GM21360 (cell line): ENCODE results near the gene HS3ST4.
"Not testable (repeated sequence)": the region's sequence is repeated elsewhere in the genome, so short reads cannot be mapped to it uniquely, and the experiment has no call there.

Experiments
- ATAC-seq: cut with Tn5 transposase; IDR thresholded peaks from one replicate; pipeline ENCODE4 v1.9.1; 2021; ENCODE audit warnings: mild to moderate bottlenecking, moderate library complexity; ENCODE audit not compliant: unreplicated experiment

HS3ST4 gene

GRCh38 chr16:25966172-25967097, 274.7 kb downstream of the HS3ST4 start:
- ATAC-seq: peak; percentile 60

- no peak for ATAC-seq
Observed at GRCh38 chr16:25977121-25977520, 285.4 kb downstream of the HS3ST4 start.

DNA sequence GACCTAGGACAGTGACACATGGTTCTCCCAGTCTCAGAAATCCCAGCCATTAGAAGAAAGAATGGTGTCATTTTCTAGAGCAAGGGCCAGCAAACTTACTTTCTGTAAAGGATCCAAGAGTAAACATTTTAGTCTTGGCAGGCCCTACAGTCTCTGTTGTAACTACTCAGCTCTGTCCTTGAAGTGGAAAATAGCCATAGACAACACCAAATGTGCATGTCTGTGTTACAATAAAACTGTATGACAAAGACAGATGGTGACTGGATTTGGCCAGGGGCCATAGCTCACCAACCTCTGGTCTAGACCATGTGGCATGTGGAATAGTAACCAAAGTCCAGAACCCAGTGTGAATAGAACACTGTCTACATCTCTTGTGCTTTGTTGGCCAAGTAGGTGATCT, 286.5 kb downstream of the HS3ST4 start:
- no peak for ATAC-seq

GRCh38 chr16:25988084-25988483, 296.3 kb downstream of the HS3ST4 start:
- ATAC-seq: no peak

GRCh38 chr16:25988882-25989281, 297.1 kb downstream of the HS3ST4 start:
- no peak for ATAC-seq

GRCh38 chr16:25996052-25996451, 304.3 kb downstream of the HS3ST4 start:
- ATAC-seq: no peak

GRCh38 chr16:26005336-26005735, 313.6 kb downstream of the HS3ST4 start:
- ATAC-seq: no peak

DNA sequence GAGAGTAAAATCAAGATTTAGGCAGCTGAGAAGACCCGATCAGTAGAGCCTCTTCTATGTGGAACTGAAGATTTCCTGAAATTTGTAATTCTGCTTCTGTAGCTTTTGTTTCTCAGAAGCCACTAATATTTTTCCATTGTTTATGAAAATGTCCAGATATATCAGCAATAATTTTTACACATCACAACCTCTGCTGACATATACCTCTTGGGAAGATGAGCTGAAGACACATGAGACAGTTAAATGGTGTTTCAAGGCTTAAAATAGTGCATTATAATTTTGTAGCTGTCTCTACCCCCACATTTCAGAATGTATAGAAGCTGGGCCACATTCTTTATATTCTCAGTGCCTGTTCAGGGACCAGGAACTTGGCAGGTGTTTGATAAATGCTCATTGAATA, 320.6 kb downstream of the HS3ST4 start:
- ATAC-seq: no peak

GRCh38 chr16:26015776-26016175, 324.0 kb downstream of the HS3ST4 start:
- no peak for ATAC-seq

DNA sequence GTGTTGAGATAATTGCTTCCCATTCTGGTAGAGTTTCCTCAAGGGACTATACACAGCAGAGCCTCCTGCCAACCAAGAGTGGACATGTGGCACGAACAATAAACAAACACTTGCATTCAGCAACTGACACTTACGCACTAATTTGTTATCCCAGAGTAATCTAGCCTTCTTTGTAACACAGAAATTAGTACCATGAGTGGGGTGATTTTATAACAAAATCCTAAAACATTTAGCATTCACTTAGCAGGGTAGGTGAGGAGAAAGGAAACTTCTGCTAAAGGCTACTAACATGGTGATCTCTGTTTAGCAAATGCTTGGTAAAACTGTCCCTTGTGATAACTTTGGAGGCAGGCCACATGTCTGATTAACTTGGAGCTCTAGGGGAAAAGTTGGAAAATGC, 325.2 kb downstream of the HS3ST4 start:
- ATAC-seq: no peak

DNA sequence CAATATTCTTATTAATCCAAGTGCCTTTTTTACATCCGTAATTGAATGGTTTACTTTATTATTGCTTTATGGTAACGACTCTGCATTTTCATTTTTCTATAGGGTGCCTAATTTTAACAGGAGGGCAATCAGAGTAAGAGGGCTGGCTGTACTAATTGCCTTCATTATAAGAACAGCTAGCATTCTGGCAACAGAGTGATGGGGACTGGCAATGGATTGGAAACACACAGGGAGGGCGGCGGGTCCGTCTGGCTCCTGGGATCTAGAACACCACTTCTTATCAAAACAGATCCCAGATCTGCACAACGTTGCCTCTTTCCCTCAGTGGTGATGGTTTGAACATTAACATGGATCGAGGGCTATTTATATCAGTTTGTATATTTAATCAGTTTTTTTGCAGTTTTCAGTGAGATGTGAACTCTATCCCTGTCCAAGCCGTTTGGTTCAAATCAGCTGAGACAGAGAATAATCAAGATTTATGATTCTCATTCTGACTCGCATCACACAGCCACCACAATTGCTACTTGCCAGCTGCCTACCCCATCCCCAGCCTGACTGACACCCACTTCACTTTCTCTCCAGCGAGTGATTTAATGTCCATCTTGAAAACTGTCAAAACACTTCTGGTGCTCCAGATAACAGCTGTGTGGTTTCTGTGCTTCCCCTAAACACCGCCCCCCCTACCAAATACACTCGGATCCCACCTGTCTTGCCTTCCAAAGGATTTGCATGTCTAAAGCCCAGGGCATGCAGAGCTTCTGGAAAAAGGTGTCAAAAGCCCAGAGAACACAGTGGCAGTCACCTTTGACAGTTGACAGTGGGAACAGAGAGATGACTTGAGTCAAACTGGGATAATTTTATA, 327.9 kb downstream of the HS3ST4 start:
- no peak for ATAC-seq

DNA sequence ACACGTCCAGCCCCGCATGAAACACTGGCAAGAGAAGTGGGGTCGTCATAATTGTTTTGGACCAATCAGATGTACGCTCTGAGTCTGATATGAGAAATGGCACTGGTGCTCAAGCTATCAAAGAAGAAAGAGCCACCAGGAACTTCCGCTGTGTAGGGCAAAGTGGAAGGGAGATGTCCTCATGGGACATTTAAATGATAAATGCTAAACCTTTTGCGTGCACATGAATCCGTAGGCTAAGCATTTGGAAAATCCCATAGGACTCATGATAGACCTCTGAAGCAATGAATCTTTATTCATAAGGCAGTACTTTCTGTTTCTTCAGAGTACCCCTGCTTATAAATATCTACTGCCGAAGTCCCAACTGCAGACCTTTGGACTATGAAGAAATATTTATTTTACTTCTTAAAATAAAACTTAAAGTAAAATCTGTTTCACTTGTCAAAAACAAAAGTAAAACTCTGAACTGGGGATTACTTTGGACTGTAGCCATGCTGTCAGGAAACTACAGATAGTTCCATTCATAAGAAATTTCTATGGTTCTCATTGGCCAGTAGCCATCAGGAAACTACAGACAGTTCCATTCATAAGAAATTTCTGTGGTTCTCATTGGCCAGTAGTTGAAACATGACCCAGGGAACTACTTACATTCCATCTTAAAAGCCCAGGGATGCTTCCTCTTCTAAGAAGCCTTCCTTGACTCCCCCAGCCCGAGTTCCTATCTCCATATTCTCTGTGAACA, 335.1 kb downstream of the HS3ST4 start:
- no peak for ATAC-seq

GRCh38 chr16:26031286-26031685, 339.5 kb downstream of the HS3ST4 start:
- ATAC-seq: no peak

DNA sequence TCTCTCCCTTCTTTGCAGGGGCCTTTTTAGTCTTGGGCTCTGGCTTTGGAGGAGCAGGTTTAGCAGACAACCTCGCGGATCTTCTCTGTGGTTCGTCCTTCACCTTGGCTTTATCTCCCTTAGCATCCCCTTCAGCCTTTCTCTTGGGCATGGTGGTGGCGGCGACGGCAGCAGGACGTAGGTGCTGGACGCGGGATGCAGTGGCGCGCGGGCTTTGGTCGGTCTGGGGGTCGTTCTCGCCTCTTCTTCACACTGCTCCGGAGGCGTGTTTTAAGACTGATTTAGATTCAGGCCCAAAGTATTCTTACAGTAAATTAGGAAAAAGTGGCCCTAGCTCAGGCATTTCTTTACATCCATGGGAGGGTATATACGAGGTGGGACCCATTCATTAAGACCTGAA, 340.9 kb downstream of the HS3ST4 start:
- ATAC-seq: not testable (repeated sequence)

GRCh38 chr16:26041952-26042668, 350.4 kb downstream of the HS3ST4 start:
- no peak for ATAC-seq

DNA sequence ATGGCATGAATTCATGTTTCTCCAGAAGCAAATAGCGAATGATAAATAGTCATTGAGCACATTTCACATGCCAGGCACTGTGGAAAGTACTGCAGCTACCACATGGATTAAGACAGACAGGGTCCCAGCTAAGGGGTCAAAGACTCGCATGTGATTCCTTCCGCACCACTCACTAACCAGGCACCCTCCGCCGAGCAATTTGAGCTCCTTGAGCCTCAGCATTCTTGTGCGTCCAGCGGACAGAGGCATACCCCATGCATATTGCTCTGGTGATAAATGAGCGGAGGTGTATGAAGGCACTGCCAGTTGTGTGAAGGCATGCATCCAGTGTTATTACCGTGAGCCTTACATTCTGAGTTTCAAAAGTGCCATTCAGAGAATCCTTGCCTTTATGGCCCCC, 358.7 kb downstream of the HS3ST4 start:
- ATAC-seq: no peak

- no peak for ATAC-seq
Observed at GRCh38 chr16:26051063-26051462, 359.3 kb downstream of the HS3ST4 start.

DNA sequence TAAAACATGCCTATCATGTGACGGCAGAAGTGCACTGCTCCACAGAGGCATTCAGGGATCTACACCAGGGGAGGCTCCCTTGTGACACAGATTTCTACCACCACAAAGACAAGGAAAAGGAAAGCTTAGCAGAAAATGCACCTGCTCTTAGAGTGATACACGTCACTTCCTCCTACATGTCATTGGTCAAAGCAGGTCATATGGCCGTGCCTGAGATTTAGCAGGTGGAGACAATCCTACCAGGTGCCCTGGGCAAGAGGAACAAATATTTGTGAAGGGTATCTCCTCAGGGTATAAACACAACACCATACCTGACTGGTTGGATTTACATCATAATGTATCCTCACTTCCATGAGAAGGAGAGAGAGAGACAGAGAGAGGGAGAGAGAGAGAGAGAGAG, 362.1 kb downstream of the HS3ST4 start:
- ATAC-seq: no peak

DNA sequence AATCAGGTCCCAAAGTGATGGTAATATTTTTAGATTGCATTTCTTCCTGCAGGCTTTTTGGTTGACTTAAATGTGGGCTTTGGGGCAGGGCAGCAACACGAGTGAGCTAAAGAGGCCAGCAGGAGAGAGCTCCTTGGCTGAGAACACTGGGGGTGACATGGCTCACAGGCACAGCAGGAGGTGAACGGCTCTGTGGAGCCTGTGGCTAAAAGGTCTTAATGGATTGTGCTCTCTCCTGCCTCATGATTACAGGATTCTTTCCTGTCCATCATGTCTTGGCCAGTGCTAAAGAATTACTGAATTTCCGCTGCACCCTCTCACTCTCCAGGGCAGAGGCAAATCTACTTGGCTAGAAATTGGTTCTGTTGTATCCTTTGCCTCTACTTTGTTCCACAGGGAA, 366.6 kb downstream of the HS3ST4 start:
- ATAC-seq: no peak

DNA sequence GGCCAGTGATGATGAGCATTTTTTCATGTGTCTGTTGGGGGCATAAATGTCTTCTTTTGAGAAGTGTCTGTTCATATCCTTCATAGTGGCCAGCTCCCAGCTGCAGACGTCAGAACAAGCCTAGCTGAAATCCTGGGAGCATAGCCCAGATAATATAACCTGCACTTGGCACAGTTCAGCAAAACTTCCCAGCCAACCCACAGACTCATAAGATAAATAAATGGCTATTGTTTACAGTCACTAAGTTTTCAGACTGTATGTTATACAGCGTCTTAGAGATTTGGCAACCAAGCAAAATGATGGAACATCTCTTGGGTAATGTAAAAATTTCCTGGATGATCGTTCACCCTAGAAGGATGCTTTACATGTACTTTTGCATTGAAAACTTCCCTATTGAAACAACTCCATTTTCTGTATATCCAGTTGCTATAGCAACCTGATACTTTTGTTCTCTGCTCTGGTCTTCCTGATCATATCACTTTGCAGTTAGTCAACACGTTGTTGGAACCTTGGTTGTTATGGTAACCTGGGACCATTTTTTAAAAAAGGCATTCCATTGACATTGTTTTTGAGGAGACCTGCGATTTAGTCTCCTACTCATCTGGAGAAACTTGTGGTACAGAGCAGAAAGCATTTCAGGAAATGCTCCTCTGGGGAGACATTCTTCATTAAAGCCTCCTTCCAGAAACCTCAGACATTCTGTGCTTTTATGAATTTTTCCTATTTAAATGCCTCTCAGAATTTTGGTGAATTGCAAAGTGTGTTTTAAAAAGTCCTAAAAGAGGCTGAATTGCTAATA, 378.7 kb downstream of the HS3ST4 start:
- no peak for ATAC-seq
